SK-N-SH (cell line): ENCODE results near the gene MPP3. TPM values are rescaled to one million over a fixed set of nuclear protein-coding genes. Genes with fewer than 3 reads are reported as not detected.

ENCODE experiments used
- CTCF ChIA-PET: fragments of 300-600, 350-600 bp; formaldehyde crosslinking; extraction: SDS; loops from one replicate; lab custom pipeline; 2021; lab: Yijun Ruan, JAX
- POLR2A ChIA-PET: fragments of 350-600 bp; sonication (Branson Sonifier 250); formaldehyde crosslinking; extraction: SDS; loops from one replicate; lab custom pipeline; 2020; ENCODE audit warnings: antibody characterized with exemption, inconsistent platforms; lab: Yijun Ruan, JAX
- DNase-seq: peaks from one replicate; pipeline ENCODE4 v3.0.0; 2012
- H2AFZ ChIP-seq: fragments of 200-600 bp; sonication (generic); 2 replicates; pipeline ENCODE4 v1.8.1; 2016; ENCODE audit warnings: antibody characterized with exemption, mild to moderate bottlenecking, low read depth
- H3F3A ChIP-seq: fragments of 200-600 bp; sonication (generic); replicated peaks from 2 replicates; pipeline ENCODE3; 2016; ENCODE audit warnings: antibody characterized with exemption, mild to moderate bottlenecking; ENCODE audit not compliant: insufficient read depth
- H3K27ac ChIP-seq, 2 experiments: fragments of 200-500 bp in 1 of 2; fragments of 200-600 bp in 1 of 2; sonication (Bioruptor generic) in 1 of 2; sonication (generic), shearing (Covaris generic) in 1 of 2; 2 replicates each; pipeline versions ENCODE4 v1.5.1 to v1.6.1; 2014 to 2016; ENCODE audit warnings: low read depth in 2 of 2, inconsistent platforms in 1 of 2, low read length in 1 of 2, mild to moderate bottlenecking in 1 of 2, mixed read lengths in 1 of 2
- H3K27me3 ChIP-seq: fragments of 200-600 bp; sonication (generic), shearing (Covaris generic); 2 replicates; pipeline ENCODE4 v1.6.1; 2016; ENCODE audit warnings: mixed run types; ENCODE audit not compliant: insufficient read depth
- H3K36me3 ChIP-seq, 2 experiments: fragments of 200-500 bp in 1 of 2; fragments of 200-600 bp in 1 of 2; sonication (Bioruptor generic) in 1 of 2; sonication (generic) in 1 of 2; replicated peaks in 1 of 2; 2 replicates each; pipeline versions ENCODE3 to v1.5.1; 2014 to 2016; ENCODE audit warnings: low read length in 1 of 2, mild to moderate bottlenecking in 1 of 2; ENCODE audit not compliant: insufficient read depth in 2 of 2, control insufficient read depth in 1 of 2
- H3K4me1 ChIP-seq, 2 experiments: fragments of 200-500 bp in 1 of 2; fragments of 200-600 bp in 1 of 2; sonication (Bioruptor generic) in 1 of 2; sonication (generic), shearing (Covaris generic) in 1 of 2; 2 replicates each; pipeline versions ENCODE4 v1.5.1 to v1.6.1; 2014 to 2016; ENCODE audit warnings: low read depth in 1 of 2, low read length in 1 of 2, mixed run types in 1 of 2; ENCODE audit not compliant: insufficient read depth in 2 of 2, control insufficient read depth in 1 of 2
- H3K4me2 ChIP-seq: fragments of 200-600 bp; sonication (generic), shearing (Covaris generic); 2 replicates; pipeline ENCODE4 v1.6.1; 2017; ENCODE audit warnings: mixed run types
- H3K4me3 ChIP-seq, 2 experiments: fragments of 200-500 bp in 1 of 2; fragments of 200-600 bp in 1 of 2; sonication (Bioruptor generic) in 1 of 2; sonication (generic), shearing (Covaris generic) in 1 of 2; 2 replicates each; pipeline versions ENCODE4 v1.5.1 to v1.8.1; 2014 to 2016; ENCODE audit warnings: low read depth in 2 of 2, inconsistent platforms in 1 of 2, low read length in 1 of 2, mild to moderate bottlenecking in 1 of 2, mixed read lengths in 1 of 2, moderate library complexity in 1 of 2
- H3K79me2 ChIP-seq: fragments of 200-600 bp; sonication (generic); 2 replicates; pipeline ENCODE4 v1.8.1; 2017; ENCODE audit warnings: mild to moderate bottlenecking; ENCODE audit not compliant: insufficient read depth
- H3K9ac ChIP-seq: fragments of 200-600 bp; sonication (generic); 2 replicates; pipeline ENCODE4 v1.6.1; 2017; ENCODE audit warnings: mixed run types
- H3K9me2 ChIP-seq: fragments of 200-600 bp; sonication (generic); 2 replicates; pipeline ENCODE4 v1.6.1; 2017; ENCODE audit warnings: mixed run types
- H3K9me3 ChIP-seq: fragments of 200-600 bp; sonication (generic); 2 replicates; pipeline ENCODE4 v1.6.1; 2017; ENCODE audit warnings: mixed run types, mild to moderate bottlenecking, moderate library complexity
- H4K20me1 ChIP-seq: fragments of 200-600 bp; sonication (generic); 2 replicates; pipeline ENCODE4 v1.6.1; 2017; ENCODE audit warnings: mild to moderate bottlenecking, mixed run types; ENCODE audit not compliant: insufficient read depth
- CHD2 ChIP-seq: fragments of 150-350 bp; IDR thresholded peaks from 2 replicates; pipeline ENCODE4 v1.6.1; 2018; ENCODE audit warnings: low read length; ENCODE audit not compliant: partially characterized antibody
- ELF1 ChIP-seq: IDR thresholded peaks from 2 replicates; pipeline ENCODE4 v1.4.0; 2012
- EZH2phosphoT487 ChIP-seq: fragments of 200-600 bp; sonication (generic); IDR thresholded peaks from 2 replicates; pipeline ENCODE4 v1.6.1; 2017; ENCODE audit warnings: low read depth, mixed run types, mild to moderate bottlenecking, antibody characterized with exemption, moderate library complexity, borderline replicate concordance
- FOSL2 ChIP-seq: IDR thresholded peaks from 2 replicates; pipeline ENCODE4 v1.4.0; 2012; ENCODE audit warnings: low read depth, mild to moderate bottlenecking, moderate library complexity, borderline replicate concordance
- GABPA ChIP-seq: IDR thresholded peaks from 2 replicates; pipeline ENCODE4 v1.4.0; 2012; ENCODE audit warnings: low read depth, mild to moderate bottlenecking
- MXI1 ChIP-seq: IDR thresholded peaks from 2 replicates; pipeline ENCODE4 v1.6.1; 2012; ENCODE audit warnings: mild to moderate bottlenecking, low read depth, low read length, improper control_type of control experiment
- NFIC ChIP-seq: IDR thresholded peaks from 2 replicates; pipeline ENCODE4 v1.4.0; 2012; ENCODE audit warnings: borderline replicate concordance
- NRF1 ChIP-seq: IDR thresholded peaks from 2 replicates; pipeline ENCODE4 v1.6.1; 2012; ENCODE audit warnings: low read depth, mild to moderate bottlenecking, low read length
- RAD21 ChIP-seq: IDR thresholded peaks from 2 replicates; pipeline ENCODE4 v1.6.1; 2012; ENCODE audit warnings: mild to moderate bottlenecking, low read length
- RXRA ChIP-seq: IDR thresholded peaks from 2 replicates; pipeline ENCODE4 v1.4.0; 2012; ENCODE audit warnings: low read depth, mild to moderate bottlenecking, borderline replicate concordance
- SIN3A ChIP-seq: IDR thresholded peaks from 2 replicates; pipeline ENCODE4 v1.6.1; 2012; ENCODE audit warnings: low read depth, mild to moderate bottlenecking, low read length, moderate library complexity, borderline replicate concordance
- SMC3 ChIP-seq: IDR thresholded peaks from 2 replicates; pipeline ENCODE4 v1.6.1; 2012; ENCODE audit warnings: low read depth, low read length, improper control_type of control experiment
- TAF1 ChIP-seq: IDR thresholded peaks from 2 replicates; pipeline ENCODE4 v1.6.1; 2012; ENCODE audit warnings: low read depth, mild to moderate bottlenecking, low read length, moderate library complexity, borderline replicate concordance
- TCF12 ChIP-seq: IDR thresholded peaks from 2 replicates; pipeline ENCODE4 v1.4.0; 2012
- YY1 ChIP-seq: IDR thresholded peaks from 2 replicates; pipeline ENCODE4 v1.4.0; 2012; ENCODE audit warnings: low read depth, mild to moderate bottlenecking
- WGBS: methylation state at CpG from one replicate; pipeline ENCODE4 v1.1.6; 2017; ENCODE audit warnings: low lambda C conversion rate; 5-methylcytosine and 5-hydroxymethylcytosine counted together
- polyA plus RNA-seq, 3 experiments: library from polyadenylated mRNA; depleted of rRNA; stranded (reverse); fragments of >200 nt; gene quantifications; 2 replicates each; pipeline ENCODE4 v1.2.3, GENCODE V29; 2012
- TF ChIP-seq, protein P1 (sequence below): IDR thresholded peaks from 2 replicates; pipeline ENCODE4 v1.4.0; 2012; ENCODE audit warnings: low read depth, borderline replicate concordance
- TF ChIP-seq, protein P2 (sequence below): fragments of 150-350 bp; IDR thresholded peaks from 2 replicates; pipeline ENCODE4 v1.6.1; 2017; ENCODE audit warnings: antibody characterized with exemption, low read length, low read depth, borderline replicate concordance
- TF ChIP-seq, protein P3 (sequence below): IDR thresholded peaks from 2 replicates; pipeline ENCODE4 v1.6.1; 2012; ENCODE audit warnings: mild to moderate bottlenecking, low read depth, low read length, moderate library complexity
- TF ChIP-seq, protein P4 (sequence below): IDR thresholded peaks from 2 replicates; pipeline ENCODE4; 2012
- TF ChIP-seq, protein P5 (sequence below): IDR thresholded peaks from 2 replicates; pipeline ENCODE4 v1.4.0; 2012; ENCODE audit warnings: low read depth

MPP3 gene
- polyA plus RNA-seq, 1 of the 3 experiments (the other 2 are of a cell fraction), result 14.1 TPM

DNA sequence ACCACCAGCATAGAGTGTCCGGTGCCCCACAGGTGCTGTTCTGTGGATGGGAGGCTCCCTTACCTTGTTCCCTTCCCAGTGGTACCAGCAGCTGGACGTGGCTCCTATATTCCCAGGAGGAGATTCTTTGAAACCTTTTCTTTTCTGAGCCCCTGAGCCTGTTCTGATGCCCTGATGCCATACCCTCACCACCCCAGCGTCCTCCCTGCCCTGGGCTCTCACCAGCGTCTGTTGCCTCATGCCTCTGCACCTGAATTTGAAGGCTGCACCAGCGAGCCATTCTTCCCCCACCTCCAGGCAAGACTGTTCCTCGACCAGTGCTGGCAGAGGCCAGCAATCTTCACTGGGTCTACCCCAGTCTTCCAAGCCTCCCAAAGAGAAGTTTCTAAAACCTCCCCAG is 74.9 kb downstream of the MPP3 start:
- Histone ChIP-seq H3K9ac (no peak overlapping the region), H3K9me2 (no peaks in the 10 kb centered on the region), H3K79me2 (no peaks in the 10 kb centered on the region), H3F3A (peaks cover 4% of the 10 kb centered on the region), H3K9me3 (no peaks in the 10 kb centered on the region), H3K27ac (no peak overlapping the region), H3K4me2 (no peak overlapping the region), H3K4me3 (no peak overlapping the region), H3K4me1 (peaks cover 0 to 6% of the 10 kb centered on the region in 2 experiments; a peak in 1 of 4 replicates), H4K20me1 (no peaks in the 10 kb centered on the region), H3K36me3 (no peaks in the 10 kb centered on the region), H3K27me3 (no peaks in the 10 kb centered on the region), H2AFZ (no peak overlapping the region)
- TF ChIP-seq MXI1, result no peak
- no peak for TF ChIP-seq CHD2
- TF ChIP-seq, protein P1, sequence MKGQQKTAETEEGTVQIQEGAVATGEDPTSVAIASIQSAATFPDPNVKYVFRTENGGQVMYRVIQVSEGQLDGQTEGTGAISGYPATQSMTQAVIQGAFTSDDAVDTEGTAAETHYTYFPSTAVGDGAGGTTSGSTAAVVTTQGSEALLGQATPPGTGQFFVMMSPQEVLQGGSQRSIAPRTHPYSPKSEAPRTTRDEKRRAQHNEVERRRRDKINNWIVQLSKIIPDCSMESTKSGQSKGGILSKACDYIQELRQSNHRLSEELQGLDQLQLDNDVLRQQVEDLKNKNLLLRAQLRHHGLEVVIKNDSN, result no peak
- TF ChIP-seq SMC3, result no peak
- TF ChIP-seq, protein P2, sequence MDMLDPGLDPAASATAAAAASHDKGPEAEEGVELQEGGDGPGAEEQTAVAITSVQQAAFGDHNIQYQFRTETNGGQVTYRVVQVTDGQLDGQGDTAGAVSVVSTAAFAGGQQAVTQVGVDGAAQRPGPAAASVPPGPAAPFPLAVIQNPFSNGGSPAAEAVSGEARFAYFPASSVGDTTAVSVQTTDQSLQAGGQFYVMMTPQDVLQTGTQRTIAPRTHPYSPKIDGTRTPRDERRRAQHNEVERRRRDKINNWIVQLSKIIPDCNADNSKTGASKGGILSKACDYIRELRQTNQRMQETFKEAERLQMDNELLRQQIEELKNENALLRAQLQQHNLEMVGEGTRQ, result no peak
- no peak for TF ChIP-seq RAD21
- no peak for TF ChIP-seq YY1
- TF ChIP-seq NRF1, result no peak
- no peak for TF ChIP-seq GABPA
- TF ChIP-seq RXRA, result no peak
- no peak for TF ChIP-seq FOSL2
- TF ChIP-seq, protein P3, sequence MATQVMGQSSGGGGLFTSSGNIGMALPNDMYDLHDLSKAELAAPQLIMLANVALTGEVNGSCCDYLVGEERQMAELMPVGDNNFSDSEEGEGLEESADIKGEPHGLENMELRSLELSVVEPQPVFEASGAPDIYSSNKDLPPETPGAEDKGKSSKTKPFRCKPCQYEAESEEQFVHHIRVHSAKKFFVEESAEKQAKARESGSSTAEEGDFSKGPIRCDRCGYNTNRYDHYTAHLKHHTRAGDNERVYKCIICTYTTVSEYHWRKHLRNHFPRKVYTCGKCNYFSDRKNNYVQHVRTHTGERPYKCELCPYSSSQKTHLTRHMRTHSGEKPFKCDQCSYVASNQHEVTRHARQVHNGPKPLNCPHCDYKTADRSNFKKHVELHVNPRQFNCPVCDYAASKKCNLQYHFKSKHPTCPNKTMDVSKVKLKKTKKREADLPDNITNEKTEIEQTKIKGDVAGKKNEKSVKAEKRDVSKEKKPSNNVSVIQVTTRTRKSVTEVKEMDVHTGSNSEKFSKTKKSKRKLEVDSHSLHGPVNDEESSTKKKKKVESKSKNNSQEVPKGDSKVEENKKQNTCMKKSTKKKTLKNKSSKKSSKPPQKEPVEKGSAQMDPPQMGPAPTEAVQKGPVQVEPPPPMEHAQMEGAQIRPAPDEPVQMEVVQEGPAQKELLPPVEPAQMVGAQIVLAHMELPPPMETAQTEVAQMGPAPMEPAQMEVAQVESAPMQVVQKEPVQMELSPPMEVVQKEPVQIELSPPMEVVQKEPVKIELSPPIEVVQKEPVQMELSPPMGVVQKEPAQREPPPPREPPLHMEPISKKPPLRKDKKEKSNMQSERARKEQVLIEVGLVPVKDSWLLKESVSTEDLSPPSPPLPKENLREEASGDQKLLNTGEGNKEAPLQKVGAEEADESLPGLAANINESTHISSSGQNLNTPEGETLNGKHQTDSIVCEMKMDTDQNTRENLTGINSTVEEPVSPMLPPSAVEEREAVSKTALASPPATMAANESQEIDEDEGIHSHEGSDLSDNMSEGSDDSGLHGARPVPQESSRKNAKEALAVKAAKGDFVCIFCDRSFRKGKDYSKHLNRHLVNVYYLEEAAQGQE, result no peak
- 78% methylated on average over 6 of the region's 6 CpGs for WGBS
- no peak for DNase-seq
- POLR2A ChIA-PET, result no interaction called here
- CTCF ChIA-PET, result interaction anchor here (1.2 to 7.9 kb wide), 4 partner anchors 9 to 181 kb away, joined by 4 to 97 read pairs (median 14); no protein-coding TSS in a partner anchor

DNA sequence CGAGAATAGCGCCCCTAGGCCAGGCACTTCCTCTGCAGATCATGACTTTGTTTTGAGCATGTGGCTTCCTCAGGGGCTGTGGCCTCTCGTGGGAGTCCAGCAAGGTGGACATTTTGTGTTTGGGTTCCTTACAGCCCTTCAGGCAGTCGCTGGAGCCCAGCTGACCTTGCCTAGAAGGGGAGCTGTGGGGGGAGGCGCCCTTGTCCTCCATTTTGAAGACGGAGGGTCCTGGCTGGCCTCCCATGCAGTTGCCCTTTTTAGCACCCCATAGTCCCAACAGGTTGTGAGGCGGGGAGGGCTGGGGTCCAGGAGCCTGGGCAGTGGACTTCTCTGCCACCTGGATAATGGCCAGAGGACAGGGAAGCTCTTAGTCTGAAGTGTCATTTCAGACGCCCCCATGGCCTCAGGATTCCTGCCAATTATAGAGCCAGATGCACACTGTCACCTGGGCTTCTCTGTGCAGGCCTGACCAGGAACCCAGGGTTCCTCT is 75.7 kb downstream of the MPP3 start:
- Histone ChIP-seq H3K4me1 (peaks cover 0 to 6% of the 10 kb centered on the region in 2 experiments; a peak in 1 of 4 replicates), H3K79me2 (no peaks in the 10 kb centered on the region), H3K36me3 (no peaks in the 10 kb centered on the region), H3K4me3 (no peak overlapping the region), H3K27me3 (no peaks in the 10 kb centered on the region), H4K20me1 (no peaks in the 10 kb centered on the region), H3K27ac (no peak overlapping the region), H3K4me2 (no peak overlapping the region), H3K9me3 (no peaks in the 10 kb centered on the region), H3K9ac (no peak overlapping the region)
- 84% methylated on average over 7 of the region's 8 CpGs for WGBS
- CTCF ChIA-PET, result interaction anchor here (1.2 to 7.9 kb wide), 4 partner anchors 10 to 180 kb away, joined by 4 to 97 read pairs (median 14); no protein-coding TSS in a partner anchor
- no peak for DNase-seq
- POLR2A ChIA-PET, result no interaction called here
- TF ChIP-seq GABPA (no peak), SIN3A (no peak), FOSL2 (no peak), NFIC (no peak), EZH2phosphoT487 (no peak), NRF1 (no peak), TAF1 (no peak), ELF1 (no peak), TCF12 (no peak), YY1 (no peak)
- TF ChIP-seq, protein P4, sequence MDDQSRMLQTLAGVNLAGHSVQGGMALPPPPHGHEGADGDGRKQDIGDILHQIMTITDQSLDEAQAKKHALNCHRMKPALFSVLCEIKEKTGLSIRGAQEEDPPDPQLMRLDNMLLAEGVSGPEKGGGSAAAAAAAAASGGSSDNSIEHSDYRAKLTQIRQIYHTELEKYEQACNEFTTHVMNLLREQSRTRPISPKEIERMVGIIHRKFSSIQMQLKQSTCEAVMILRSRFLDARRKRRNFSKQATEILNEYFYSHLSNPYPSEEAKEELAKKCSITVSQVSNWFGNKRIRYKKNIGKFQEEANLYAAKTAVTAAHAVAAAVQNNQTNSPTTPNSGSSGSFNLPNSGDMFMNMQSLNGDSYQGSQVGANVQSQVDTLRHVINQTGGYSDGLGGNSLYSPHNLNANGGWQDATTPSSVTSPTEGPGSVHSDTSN, result no peak
- TF ChIP-seq, protein P2, result no peak
- TF ChIP-seq, protein P5, sequence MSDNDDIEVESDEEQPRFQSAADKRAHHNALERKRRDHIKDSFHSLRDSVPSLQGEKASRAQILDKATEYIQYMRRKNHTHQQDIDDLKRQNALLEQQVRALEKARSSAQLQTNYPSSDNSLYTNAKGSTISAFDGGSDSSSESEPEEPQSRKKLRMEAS, result no peak
- TF ChIP-seq, all 33 proteins: peak for 0
- Histone ChIP-seq H3K9me2 (no peaks in the 10 kb centered on the region), H3F3A (no peaks in the 10 kb centered on the region), H2AFZ (no peak overlapping the region)
